ENCODE data around the gene EYA4. TPM values are rescaled to one million over a fixed set of nuclear protein-coding genes. Genes with fewer than 3 reads are reported as not detected.

EYA4 gene
- polyA plus RNA-seq, 2 donors: 0.02 to 0.04 TPM

DNA sequence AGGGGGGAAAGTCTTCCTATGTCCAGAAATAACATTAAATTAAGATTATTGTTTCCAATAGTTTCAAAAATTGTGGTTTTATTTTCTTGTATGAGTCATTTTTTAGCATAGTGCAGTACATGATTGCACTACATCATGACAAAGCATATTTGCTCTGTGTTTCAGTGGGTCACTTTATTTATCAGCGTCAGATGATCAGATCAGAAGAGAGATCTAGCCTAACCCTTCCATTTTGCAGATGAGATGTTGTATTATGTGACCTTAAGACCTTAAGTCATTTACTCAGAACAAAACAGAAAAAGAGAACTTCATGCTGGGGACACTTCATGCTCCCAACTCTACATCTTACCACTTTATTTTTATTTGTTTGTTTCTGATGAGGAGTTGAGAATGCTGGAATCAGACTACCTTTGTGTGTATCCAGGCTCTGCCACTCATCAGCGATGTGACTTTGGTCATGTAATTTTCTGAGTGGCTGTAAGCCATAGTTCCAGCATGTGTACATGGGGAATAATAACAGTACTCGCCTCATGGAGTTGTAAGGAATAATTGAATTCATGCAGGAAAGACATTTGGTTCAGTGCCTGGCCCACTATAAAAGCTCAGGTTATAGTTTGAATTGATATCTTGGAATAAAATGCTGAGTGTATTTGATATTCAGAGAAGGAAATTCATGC lies 13.5 kb downstream of the EYA4 start:
- no peaks in the 10 kb centered on the region for H3K36me3 ChIP-seq (ENCODE audit: control insufficient read depth in 2 of 2, insufficient read depth in 2 of 2, low read length in 1 of 2)
- no peaks in the 10 kb centered on the region for H3K4me1 ChIP-seq (ENCODE audit: control insufficient read depth in 2 of 2, insufficient read depth in 2 of 2, low read length in 1 of 2)
- no peaks in the 10 kb centered on the region for H3K9me3 ChIP-seq (ENCODE audit: control insufficient read depth in 2 of 2, insufficient read depth in 1 of 2, low read depth in 1 of 2, low read length in 1 of 2)
- 55 to 63% methylated on average over 3 of the region's 3 CpGs for WGBS, 2 donors
- no peak overlapping the region for H3K4me3 ChIP-seq (ENCODE audit: low read depth in 1 of 2, low read length in 2 of 2)
- no peaks in the 10 kb centered on the region for H3K27me3 ChIP-seq (ENCODE audit: control insufficient read depth in 1 of 2, insufficient read depth in 2 of 2, low read length in 2 of 2)
- no peak overlapping the region for H3K27ac ChIP-seq (ENCODE audit: low read depth in 2 of 2, low read length in 1 of 2)

DNA sequence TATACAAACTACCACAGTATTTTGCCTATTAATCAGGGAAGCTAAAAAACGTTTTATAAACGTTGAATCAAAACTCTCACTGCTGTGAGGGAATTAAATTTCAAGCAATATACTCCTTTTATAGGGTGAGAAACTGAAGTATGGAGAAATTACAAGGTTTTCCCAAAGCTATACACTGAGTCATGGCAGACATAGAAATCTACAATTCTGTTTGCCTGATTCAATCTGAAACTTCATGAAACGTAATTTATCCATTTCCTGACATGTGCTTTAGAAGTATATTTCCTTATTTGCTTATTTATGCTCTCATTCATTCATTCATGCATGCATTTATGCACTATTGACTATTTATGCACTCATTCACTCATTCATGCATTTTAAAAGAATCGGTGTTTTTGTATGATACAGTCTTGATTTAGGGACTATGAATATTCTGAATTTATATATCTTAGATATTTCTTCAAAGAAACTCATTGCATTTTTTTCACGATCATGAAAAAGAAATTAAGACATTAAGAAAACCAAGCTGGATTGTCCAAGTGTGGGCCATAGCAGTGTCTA lies 16.5 kb downstream of the EYA4 start:
- H3K36me3 ChIP-seq (ENCODE audit: control insufficient read depth in 2 of 2, insufficient read depth in 2 of 2, low read length in 1 of 2): no peaks in the 10 kb centered on the region
- H3K9me3 ChIP-seq (ENCODE audit: control insufficient read depth in 2 of 2, insufficient read depth in 1 of 2, low read depth in 1 of 2, low read length in 1 of 2): no peaks in the 10 kb centered on the region
- H3K4me3 ChIP-seq (ENCODE audit: low read depth in 1 of 2, low read length in 2 of 2): no peak overlapping the region
- 43 to 70% methylated on average over 5 of the region's 5 CpGs for WGBS, 2 donors
- no peaks in the 10 kb centered on the region for H3K27me3 ChIP-seq (ENCODE audit: control insufficient read depth in 1 of 2, insufficient read depth in 2 of 2, low read length in 2 of 2)
- no peaks in the 10 kb centered on the region for H3K4me1 ChIP-seq (ENCODE audit: control insufficient read depth in 2 of 2, insufficient read depth in 2 of 2, low read length in 1 of 2)
- H3K27ac ChIP-seq (ENCODE audit: low read depth in 2 of 2, low read length in 1 of 2): no peak overlapping the region

DNA sequence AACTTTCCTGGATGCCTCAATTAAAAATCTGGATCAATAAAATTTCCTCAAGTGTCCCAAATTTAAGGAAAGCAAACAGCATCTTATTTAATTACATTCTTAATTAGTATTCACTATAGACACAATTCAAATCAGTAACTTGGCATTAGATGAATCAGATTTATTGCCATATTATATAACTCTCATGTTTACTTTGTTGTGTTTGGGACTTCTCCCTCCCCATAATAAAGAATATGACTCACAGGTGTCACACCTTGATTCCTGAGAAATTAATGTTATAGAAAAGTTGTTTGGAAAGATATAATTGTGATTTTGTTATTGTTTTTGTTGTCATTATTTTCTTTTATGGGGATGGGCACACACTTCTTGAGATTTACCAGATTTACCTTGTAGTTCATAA lies 18.4 kb downstream of the EYA4 start:
- no peaks in the 10 kb centered on the region for H3K27me3 ChIP-seq (ENCODE audit: control insufficient read depth in 1 of 2, insufficient read depth in 2 of 2, low read length in 2 of 2)
- H3K36me3 ChIP-seq (ENCODE audit: control insufficient read depth in 2 of 2, insufficient read depth in 2 of 2, low read length in 1 of 2): no peaks in the 10 kb centered on the region
- H3K4me1 ChIP-seq (ENCODE audit: control insufficient read depth in 2 of 2, insufficient read depth in 2 of 2, low read length in 1 of 2): no peaks in the 10 kb centered on the region
- H3K9me3 ChIP-seq (ENCODE audit: control insufficient read depth in 2 of 2, insufficient read depth in 1 of 2, low read depth in 1 of 2, low read length in 1 of 2): no peaks in the 10 kb centered on the region
- H3K27ac ChIP-seq (ENCODE audit: low read depth in 2 of 2, low read length in 1 of 2): no peak overlapping the region
- no peak overlapping the region for H3K4me3 ChIP-seq (ENCODE audit: low read depth in 1 of 2, low read length in 2 of 2)

DNA sequence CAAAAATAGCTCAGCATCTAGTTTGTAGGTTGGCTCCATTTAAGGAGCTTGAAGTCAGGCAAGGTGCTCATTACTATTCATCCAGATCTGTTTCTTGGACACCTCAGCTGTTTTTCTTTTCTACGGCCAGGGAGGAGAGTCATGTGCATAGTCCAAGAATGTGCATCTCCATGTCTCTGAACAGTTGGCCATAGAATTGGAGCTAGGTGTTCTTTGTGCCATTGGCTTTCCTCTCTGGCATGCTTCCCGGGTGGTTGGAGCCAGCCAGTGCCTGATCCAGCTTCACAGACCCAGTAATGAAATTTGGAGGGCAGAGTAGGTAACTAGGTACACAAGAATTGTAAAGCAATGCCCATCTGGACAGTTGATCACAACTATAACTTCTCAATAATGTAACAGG lies 21.6 kb downstream of the EYA4 start:
- 57 to 64% methylated on average over 2 of the region's 2 CpGs for WGBS, 2 donors
- no peaks in the 10 kb centered on the region for H3K4me1 ChIP-seq (ENCODE audit: control insufficient read depth in 2 of 2, insufficient read depth in 2 of 2, low read length in 1 of 2)
- no peaks in the 10 kb centered on the region for H3K9me3 ChIP-seq (ENCODE audit: control insufficient read depth in 2 of 2, insufficient read depth in 1 of 2, low read depth in 1 of 2, low read length in 1 of 2)
- no peaks in the 10 kb centered on the region for H3K27me3 ChIP-seq (ENCODE audit: control insufficient read depth in 1 of 2, insufficient read depth in 2 of 2, low read length in 2 of 2)
- no peaks in the 10 kb centered on the region for H3K36me3 ChIP-seq (ENCODE audit: control insufficient read depth in 2 of 2, insufficient read depth in 2 of 2, low read length in 1 of 2)
- no peak overlapping the region for H3K4me3 ChIP-seq (ENCODE audit: low read depth in 1 of 2, low read length in 2 of 2)
- H3K27ac ChIP-seq (ENCODE audit: low read depth in 2 of 2, low read length in 1 of 2): no peak overlapping the region

DNA sequence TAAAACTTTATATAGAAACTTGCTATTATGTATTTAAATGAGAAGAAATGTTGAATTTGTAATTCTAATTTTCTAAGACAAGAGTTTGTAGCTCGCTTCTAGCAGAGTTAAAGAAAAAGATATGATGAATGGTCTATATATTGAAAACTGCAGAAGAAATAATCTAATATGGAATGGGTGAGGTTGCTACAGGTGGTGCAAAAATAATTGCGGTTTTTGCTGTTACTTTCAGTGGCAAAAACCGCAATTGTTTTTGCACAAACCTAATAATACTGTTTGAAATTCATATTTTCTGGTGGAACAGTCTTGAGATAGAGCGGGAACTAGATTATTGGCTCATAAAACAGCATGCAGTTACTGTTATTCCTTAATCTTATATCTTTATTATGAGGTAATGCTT lies 23.9 kb downstream of the EYA4 start:
- no peaks in the 10 kb centered on the region for H3K36me3 ChIP-seq (ENCODE audit: control insufficient read depth in 2 of 2, insufficient read depth in 2 of 2, low read length in 1 of 2)
- WGBS, 2 donors: 80 to 83% methylated on average over 4 of the region's 4 CpGs

DNA sequence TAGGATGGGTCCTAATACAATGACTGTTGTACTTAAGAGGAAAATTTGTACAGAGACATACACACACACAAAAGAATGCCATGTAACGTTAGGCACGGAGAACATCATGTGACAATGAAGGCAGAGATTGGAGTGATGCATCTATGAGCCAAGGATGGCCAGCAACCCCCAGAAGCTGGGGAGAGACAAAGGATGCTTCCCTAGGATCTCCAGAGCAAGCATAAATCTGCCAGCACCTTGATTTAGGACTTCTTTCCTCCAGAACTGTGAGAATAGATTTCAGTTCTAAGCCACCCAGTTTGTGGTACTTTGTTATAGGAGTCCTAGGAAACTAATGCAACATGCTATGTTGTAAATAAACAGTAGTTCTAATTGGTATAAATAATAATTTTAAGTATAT lies 25.0 kb downstream of the EYA4 start:
- no peaks in the 10 kb centered on the region for H3K4me1 ChIP-seq (ENCODE audit: control insufficient read depth in 2 of 2, insufficient read depth in 2 of 2, low read length in 1 of 2)
- no peaks in the 10 kb centered on the region for H3K36me3 ChIP-seq (ENCODE audit: control insufficient read depth in 2 of 2, insufficient read depth in 2 of 2, low read length in 1 of 2)
- H3K9me3 ChIP-seq (ENCODE audit: control insufficient read depth in 2 of 2, insufficient read depth in 1 of 2, low read depth in 1 of 2, low read length in 1 of 2): no peaks in the 10 kb centered on the region
- no peaks in the 10 kb centered on the region for H3K27me3 ChIP-seq (ENCODE audit: control insufficient read depth in 1 of 2, insufficient read depth in 2 of 2, low read length in 2 of 2)
- H3K4me3 ChIP-seq (ENCODE audit: low read depth in 1 of 2, low read length in 2 of 2): no peak overlapping the region
- 79 to 81% methylated on average over 2 of the region's 2 CpGs for whole genome bisulfite sequencing, 2 donors
- no peak overlapping the region for H3K27ac ChIP-seq (ENCODE audit: low read depth in 2 of 2, low read length in 1 of 2)

More for the DNA sequence above, 23.9 kb downstream of the EYA4 start:
- Histone ChIP-seq H3K27me3 (ENCODE audit: control insufficient read depth in 1 of 2, insufficient read depth in 2 of 2, low read length in 2 of 2) (no peaks in the 10 kb centered on the region), H3K9me3 (ENCODE audit: control insufficient read depth in 2 of 2, insufficient read depth in 1 of 2, low read depth in 1 of 2, low read length in 1 of 2) (no peaks in the 10 kb centered on the region), H3K4me1 (ENCODE audit: control insufficient read depth in 2 of 2, insufficient read depth in 2 of 2, low read length in 1 of 2) (no peaks in the 10 kb centered on the region), H3K27ac (ENCODE audit: low read depth in 2 of 2, low read length in 1 of 2) (no peak overlapping the region), H3K4me3 (ENCODE audit: low read depth in 1 of 2, low read length in 2 of 2) (no peak overlapping the region)

DNA sequence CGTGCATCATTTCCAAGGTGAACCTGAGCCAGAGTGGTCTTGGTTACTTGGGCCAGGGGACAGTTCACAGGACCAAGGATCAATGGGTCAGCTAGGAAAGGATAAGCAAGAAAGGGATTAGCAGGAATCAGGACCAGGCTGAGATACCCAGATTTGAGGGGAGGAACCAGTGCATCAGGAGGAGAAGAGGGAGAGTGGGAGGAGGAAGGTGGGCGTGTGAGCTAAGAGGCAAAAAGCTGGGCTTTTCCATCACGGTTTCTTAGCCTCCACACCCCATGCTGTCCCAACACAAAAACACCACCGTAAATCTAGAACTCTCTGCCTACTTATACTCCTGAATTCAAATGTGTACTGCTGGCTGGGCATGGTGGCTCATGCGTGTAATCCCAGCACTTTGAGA lies 27.5 kb downstream of the EYA4 start:
- Histone ChIP-seq H3K4me1 (ENCODE audit: control insufficient read depth in 2 of 2, insufficient read depth in 2 of 2, low read length in 1 of 2) (no peaks in the 10 kb centered on the region), H3K36me3 (ENCODE audit: control insufficient read depth in 2 of 2, insufficient read depth in 2 of 2, low read length in 1 of 2) (no peaks in the 10 kb centered on the region), H3K27ac (ENCODE audit: low read depth in 2 of 2, low read length in 1 of 2) (no peak overlapping the region), H3K27me3 (ENCODE audit: control insufficient read depth in 1 of 2, insufficient read depth in 2 of 2, low read length in 2 of 2) (no peaks in the 10 kb centered on the region), H3K4me3 (ENCODE audit: low read depth in 1 of 2, low read length in 2 of 2) (no peak overlapping the region), H3K9me3 (ENCODE audit: control insufficient read depth in 2 of 2, insufficient read depth in 1 of 2, low read depth in 1 of 2, low read length in 1 of 2) (no peaks in the 10 kb centered on the region)
- WGBS, 2 donors: 78 to 80% methylated on average over 5 of the region's 5 CpGs

DNA sequence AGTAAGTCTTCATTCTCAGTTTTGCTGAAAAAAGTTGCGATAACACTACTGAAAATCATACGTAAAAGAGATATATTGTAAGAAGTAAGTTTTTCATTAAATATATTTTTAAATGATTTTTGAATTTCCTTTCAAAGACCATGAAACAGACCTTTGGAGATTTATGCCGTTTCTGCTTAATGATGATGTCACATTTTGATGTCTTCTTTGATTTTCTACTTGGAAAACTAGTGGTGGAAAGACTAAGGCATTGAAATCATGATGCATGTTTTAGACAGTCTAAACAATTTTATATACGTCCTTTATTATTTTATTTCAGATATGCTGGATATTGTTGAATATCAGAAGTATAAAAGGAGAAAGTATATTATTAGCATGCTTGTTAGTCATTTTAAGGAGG lies 33.7 kb downstream of the EYA4 start:
- Histone ChIP-seq H3K36me3 (ENCODE audit: control insufficient read depth in 2 of 2, insufficient read depth in 2 of 2, low read length in 1 of 2) (no peaks in the 10 kb centered on the region), H3K27me3 (ENCODE audit: control insufficient read depth in 1 of 2, insufficient read depth in 2 of 2, low read length in 2 of 2) (no peaks in the 10 kb centered on the region), H3K4me3 (ENCODE audit: low read depth in 1 of 2, low read length in 2 of 2) (no peak overlapping the region), H3K9me3 (ENCODE audit: control insufficient read depth in 2 of 2, insufficient read depth in 1 of 2, low read depth in 1 of 2, low read length in 1 of 2) (no peaks in the 10 kb centered on the region), H3K27ac (ENCODE audit: low read depth in 2 of 2, low read length in 1 of 2) (no peak overlapping the region), H3K4me1 (ENCODE audit: control insufficient read depth in 2 of 2, insufficient read depth in 2 of 2, low read length in 1 of 2) (no peaks in the 10 kb centered on the region)
- 81 to 85% methylated on average over 4 of the region's 4 CpGs for WGBS, 2 donors

DNA sequence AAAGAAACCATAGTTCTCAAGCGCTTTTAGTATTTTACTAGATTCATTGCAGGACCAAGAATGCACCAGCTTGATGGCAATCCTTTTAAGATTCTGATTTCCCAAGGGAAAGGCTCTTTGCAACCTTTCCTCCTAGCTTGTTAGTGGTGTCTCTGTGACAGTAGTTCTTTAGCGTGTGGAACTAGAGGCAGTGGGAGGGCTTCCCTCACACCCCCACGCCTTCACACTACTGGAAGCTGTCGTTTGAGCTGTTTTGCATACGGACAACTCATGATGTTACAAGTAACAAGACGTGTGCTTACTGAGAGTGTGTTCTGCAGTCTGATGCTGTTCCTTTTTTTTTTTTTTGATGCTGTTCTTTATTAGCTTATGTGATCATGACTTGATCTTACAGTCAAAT lies 34.1 kb downstream of the EYA4 start:
- Histone ChIP-seq H3K27me3 (ENCODE audit: control insufficient read depth in 1 of 2, insufficient read depth in 2 of 2, low read length in 2 of 2) (no peaks in the 10 kb centered on the region), H3K4me3 (ENCODE audit: low read depth in 1 of 2, low read length in 2 of 2) (no peak overlapping the region), H3K4me1 (ENCODE audit: control insufficient read depth in 2 of 2, insufficient read depth in 2 of 2, low read length in 1 of 2) (no peaks in the 10 kb centered on the region), H3K27ac (ENCODE audit: low read depth in 2 of 2, low read length in 1 of 2) (no peak overlapping the region), H3K9me3 (ENCODE audit: control insufficient read depth in 2 of 2, insufficient read depth in 1 of 2, low read depth in 1 of 2, low read length in 1 of 2) (no peaks in the 10 kb centered on the region), H3K36me3 (ENCODE audit: control insufficient read depth in 2 of 2, insufficient read depth in 2 of 2, low read length in 1 of 2) (no peaks in the 10 kb centered on the region)
- WGBS, 2 donors: 50 to 59% methylated on average over 6 of the region's 6 CpGs

DNA sequence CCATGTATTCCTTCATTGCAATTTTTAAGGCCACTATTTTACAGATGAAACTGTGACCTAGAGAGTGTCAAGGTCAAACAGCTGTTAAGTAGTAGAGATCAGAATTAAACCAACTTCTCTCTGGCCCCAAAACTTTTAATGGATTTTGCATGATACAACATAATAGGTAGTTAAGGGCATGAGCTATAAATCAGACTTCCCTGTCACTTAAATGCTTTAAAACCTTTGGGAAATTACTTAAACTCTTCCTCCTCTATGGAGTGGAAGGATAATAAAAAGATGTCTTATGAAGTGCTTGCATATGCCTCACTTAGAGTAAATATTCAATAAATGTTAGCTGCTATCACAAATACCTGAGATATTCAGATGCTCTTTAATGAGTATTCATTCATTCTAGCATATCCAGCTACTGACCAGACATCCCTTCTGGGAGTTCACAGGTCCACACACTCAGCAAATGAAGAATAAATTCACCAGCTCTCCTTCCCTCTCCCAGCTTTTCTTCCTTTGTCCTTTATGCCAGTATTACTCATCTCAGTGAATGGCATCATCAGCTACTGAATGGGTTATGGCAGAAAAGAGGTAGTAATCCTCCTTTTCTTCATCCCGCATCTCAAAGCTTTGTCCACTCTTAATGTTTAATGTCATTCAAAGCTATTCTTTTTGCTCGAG lies 36.2 kb downstream of the EYA4 start:
- Histone ChIP-seq H3K27me3 (ENCODE audit: control insufficient read depth in 1 of 2, insufficient read depth in 2 of 2, low read length in 2 of 2) (no peaks in the 10 kb centered on the region), H3K4me3 (ENCODE audit: low read depth in 1 of 2, low read length in 2 of 2) (no peak overlapping the region), H3K36me3 (ENCODE audit: control insufficient read depth in 2 of 2, insufficient read depth in 2 of 2, low read length in 1 of 2) (no peaks in the 10 kb centered on the region), H3K27ac (ENCODE audit: low read depth in 2 of 2, low read length in 1 of 2) (no peak overlapping the region), H3K4me1 (ENCODE audit: control insufficient read depth in 2 of 2, insufficient read depth in 2 of 2, low read length in 1 of 2) (no peaks in the 10 kb centered on the region), H3K9me3 (ENCODE audit: control insufficient read depth in 2 of 2, insufficient read depth in 1 of 2, low read depth in 1 of 2, low read length in 1 of 2) (no peaks in the 10 kb centered on the region)
- 50 to 65% methylated on average over 2 of the region's 2 CpGs for WGBS, 2 donors

Data from esophagus (tissue), 2 donors.